Measurements from ENCODE around the gene CASKIN1.
"Not testable (repeated sequence)": the region's sequence is repeated elsewhere in the genome, so short reads cannot be mapped to it uniquely, and the experiment has no call there.

Gene CASKIN1

DNA sequence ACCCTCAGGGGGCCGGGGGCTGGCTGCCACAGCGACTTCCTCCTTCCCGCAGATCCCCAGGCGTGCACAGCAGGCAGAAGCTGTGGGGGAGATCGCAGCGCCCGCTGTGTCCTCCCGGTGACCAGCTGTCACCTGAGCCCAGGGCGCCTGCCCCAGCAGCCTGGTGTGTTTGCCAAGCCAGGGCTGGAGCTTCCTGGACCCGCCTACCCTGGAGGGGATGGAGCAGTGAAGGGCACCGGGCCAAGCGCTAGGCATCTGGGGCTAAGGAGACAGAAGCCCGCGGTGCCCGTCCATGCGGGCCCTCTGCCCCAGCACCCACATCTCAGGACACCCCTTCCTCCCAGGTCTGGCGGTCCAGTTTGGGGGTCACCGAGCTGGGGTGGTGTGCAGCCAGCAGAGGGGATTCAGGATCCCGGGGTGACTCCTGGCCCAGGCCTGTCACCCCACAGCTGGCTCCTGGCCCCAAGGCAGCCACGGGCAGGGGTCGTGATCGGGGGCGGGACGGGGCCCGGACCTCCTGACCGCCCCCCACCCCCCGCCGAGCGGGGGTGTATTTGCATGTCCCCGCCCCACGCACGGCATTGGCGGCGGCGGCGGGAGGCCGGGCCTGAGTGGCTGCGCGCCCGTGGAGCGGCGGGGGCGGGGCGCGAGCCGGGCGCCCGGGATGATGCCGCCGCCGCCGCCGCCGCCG is 48.3 kb downstream of the CASKIN1 start, which contains the start of gene RAB26:
RAB26 (plus strand) TSS at position 645 of the 691 bp plus-strand sequence. CDS start 159 bp downstream, outside the sequence.
- peak within 1 kb of the TSS; percentile 70 for H3K4me3 ChIP-seq
- TF ChIP-seq, protein P1, sequence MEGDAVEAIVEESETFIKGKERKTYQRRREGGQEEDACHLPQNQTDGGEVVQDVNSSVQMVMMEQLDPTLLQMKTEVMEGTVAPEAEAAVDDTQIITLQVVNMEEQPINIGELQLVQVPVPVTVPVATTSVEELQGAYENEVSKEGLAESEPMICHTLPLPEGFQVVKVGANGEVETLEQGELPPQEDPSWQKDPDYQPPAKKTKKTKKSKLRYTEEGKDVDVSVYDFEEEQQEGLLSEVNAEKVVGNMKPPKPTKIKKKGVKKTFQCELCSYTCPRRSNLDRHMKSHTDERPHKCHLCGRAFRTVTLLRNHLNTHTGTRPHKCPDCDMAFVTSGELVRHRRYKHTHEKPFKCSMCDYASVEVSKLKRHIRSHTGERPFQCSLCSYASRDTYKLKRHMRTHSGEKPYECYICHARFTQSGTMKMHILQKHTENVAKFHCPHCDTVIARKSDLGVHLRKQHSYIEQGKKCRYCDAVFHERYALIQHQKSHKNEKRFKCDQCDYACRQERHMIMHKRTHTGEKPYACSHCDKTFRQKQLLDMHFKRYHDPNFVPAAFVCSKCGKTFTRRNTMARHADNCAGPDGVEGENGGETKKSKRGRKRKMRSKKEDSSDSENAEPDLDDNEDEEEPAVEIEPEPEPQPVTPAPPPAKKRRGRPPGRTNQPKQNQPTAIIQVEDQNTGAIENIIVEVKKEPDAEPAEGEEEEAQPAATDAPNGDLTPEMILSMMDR (IDR thresholded peaks at IDR 0.05) = no peak
- H3K27ac ChIP-seq = peak within 1 kb of the TSS; percentile 47 to 70
- no peak for DNase-seq (ENCODE audit: low spot score)

DNA sequence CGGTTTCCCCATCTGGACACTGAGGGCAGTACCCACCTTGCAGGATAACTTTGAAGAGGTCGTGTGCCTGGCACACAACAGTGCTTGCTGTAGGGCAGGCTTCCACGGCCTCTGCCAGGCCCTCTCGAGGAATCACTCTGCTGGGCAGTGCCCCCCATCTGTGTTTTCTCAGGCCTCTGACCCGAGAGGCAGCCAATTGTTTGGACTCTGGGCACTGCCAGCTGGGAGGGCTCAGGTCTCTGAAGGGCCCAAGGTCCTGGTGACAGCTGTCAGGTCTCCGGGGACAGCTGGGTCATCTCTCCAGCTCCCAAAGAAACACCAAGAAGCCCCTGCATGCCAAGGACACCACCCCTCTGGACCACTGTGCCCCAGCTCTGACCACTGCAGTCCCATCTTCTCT is 49.0 kb downstream of the CASKIN1 start:
- Histone ChIP-seq H3K4me3 (no peak overlapping the region), H3K27ac (peak overlapping the region; percentile 47 to 70)
- no peak for DNase-seq (ENCODE audit: low spot score)
- TF ChIP-seq, protein P1 (IDR thresholded peaks at IDR 0.05) = no peak

DNA sequence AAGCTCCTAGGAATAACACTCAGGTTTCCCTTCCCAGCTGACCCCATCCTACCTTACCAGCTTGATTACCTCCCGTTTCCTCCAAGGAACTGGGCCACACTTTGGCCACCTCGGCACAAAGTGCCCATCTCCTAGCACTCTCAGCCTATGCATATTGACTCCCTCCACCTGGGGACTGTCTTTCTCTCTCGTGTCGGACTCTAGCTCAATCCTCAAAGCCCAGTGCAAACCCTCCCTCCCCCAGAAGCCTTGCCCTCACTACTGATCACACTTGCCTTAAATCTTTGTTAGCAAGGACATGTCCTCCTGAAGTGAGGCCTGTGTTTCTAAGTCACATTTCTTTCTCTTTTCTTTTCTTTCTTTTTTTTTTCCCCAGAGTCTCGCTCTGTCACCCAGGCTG is 50.6 kb downstream of the CASKIN1 start:
- DNase-seq (ENCODE audit: low spot score) = no peak
- Histone ChIP-seq H3K27ac (no peak overlapping the region), H3K4me3 (no peak overlapping the region)
- TF ChIP-seq, protein P1 (IDR thresholded peaks at IDR 0.05) = no peak

DNA sequence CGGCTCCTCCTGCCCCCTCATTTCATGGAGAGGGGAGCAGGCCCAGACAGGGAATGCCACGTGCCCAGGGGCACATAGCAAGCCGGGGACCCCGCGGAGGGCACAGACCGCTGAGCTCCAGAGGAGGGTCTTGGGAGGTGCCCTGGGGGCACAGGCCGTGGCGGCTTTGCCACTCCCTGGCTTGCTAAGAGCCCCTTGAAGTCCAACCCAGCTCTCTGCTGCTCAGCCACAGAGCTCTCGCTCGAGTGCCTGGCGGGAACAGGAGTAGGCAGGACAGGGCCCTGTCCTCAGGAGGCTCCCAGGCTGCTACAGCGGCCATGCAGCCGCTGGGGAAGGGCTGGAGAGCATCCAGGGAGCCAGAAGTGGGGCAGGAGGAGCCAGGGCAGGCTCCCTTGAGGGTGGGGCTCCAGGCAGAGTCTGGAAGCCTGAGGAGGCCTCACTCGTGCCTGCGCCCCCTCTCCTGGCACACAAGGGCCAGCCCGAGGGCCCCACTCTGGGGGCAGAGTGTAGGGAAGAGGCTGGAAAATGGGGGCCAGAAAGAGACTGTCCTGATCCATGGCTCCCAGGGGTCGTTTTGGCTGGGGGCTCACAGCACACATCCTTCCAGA is 52.4 kb downstream of the CASKIN1 start:
- DNase-seq (ENCODE audit: low spot score) = no peak
- Histone ChIP-seq H3K4me3 (no peak overlapping the region), H3K27ac (no peak overlapping the region)
- TF ChIP-seq, protein P1 (IDR thresholded peaks at IDR 0.05) = no peak

DNA sequence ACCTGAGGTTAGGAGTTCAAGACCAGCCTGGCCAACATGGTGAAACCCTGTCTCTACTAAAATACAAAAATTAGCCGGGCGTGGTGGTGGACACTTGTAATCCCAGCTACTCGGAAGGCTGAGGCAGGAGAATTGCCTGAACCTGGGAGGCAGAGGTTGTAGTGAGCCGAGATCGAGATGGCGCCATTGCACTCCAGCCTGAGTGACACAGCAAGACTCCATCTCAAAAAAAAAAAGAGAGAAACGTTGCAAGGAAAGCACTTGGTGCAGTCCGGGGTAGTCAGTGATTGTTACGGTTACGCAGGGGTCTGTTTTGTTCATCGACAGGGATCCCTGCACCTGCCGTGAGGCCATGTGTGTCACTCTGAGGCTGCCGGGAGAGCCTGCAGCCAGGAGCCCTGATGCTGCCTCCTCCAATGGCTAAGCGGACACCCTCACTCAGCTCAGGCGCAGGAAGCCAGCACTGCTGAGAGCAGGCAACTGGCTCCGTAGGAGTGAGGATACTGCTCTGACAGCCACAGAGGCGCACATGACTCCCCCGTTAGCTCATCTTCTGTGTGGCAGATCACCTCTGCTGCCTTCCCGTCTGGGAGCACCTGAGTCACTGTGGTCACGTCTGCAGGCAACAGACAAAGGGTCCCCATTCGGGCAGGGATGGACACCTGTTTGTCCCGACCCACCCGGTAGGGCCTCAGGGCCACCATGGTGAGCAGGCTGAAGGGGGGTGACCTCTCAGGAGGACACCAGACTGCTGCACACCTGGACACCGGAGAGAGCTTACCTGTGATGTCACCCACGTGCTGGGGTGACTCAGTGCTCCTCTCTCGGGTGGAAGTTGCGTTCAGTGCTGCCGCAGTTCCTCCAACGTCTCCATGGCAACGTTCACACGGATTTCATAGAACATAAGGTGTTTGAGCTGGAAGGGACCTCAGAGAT is 53.2 kb downstream of the CASKIN1 start:
- Histone ChIP-seq H3K4me3 (no peak overlapping the region), H3K27ac (no peak overlapping the region)
- no peak for DNase-seq (ENCODE audit: low spot score)
- TF ChIP-seq, protein P1 (IDR thresholded peaks at IDR 0.05) = no peak

DNA sequence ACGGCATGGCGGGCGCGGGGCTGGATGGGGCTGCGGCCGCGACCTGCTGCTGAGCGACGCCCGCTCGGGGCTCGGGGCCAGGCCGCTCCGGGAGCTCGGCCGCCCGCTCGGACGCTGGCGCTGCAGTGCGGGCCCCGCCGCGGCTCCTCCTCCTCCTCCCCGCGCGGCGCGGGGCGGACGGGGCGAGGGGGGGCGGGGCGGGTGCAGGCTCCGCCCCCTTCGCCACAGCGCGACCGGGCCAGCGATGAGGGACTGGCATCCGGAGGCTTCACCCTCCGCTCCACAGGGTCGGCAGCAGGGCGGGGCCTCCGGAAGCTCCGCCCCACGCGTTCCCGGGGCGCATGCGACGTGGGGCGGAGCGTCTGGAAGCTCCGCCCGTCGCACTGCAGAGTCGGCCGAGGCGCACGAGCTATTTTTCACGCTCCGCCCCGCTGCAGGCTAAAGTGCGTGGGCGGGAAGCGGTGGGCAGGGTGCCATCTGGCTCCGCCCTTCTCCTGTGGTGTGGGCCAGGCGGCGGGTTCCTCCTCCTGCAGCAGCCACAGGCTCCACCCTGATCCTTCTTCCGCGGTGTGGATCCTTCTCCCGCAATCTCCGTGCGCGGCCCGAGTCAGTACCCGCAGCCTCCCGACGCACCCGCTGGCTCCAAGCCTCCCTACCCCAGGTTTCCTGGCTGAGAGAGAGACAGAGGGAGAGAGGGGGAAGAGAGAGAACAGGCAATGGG is 60.5 kb downstream of the CASKIN1 start, which contains the start of gene PKD1:
PKD1 (minus strand) TSS at position 129 of the 721 bp plus-strand sequence. CDS start 209 bp downstream, outside the sequence.
- Histone ChIP-seq H3K27ac (peak within 1 kb of the TSS; percentile 79 to 95), H3K4me3 (peak within 1 kb of the TSS; percentile 78)
- peak; percentile 91 for DNase-seq (ENCODE audit: low spot score)

DNA sequence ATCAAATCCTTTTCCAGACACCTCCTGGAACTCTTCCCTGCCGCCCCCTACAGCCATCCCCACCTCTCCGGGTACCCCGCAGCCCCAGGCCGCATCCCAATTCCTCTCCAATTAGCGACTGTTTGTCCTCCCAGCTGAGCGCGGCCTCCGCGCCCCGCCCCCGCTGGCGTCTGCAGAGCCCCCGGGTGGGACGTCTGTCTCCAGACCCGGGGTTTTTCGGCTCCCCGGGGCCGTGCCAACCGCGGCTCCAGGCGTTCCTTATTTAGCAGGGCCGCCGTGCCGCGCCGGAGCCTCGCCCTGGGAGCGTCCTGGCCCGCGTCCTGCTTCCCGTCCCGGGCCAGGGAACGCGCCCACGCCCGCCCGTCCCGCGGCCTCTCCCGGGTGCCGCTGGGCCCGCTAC is 61.3 kb downstream of the CASKIN1 start:
- Histone ChIP-seq H3K4me3 (peak overlapping the region; percentile 78), H3K27ac (peak overlapping the region; percentile 79 to 95)
- not testable (repeated sequence) for DNase-seq (ENCODE audit: low spot score)

DNA sequence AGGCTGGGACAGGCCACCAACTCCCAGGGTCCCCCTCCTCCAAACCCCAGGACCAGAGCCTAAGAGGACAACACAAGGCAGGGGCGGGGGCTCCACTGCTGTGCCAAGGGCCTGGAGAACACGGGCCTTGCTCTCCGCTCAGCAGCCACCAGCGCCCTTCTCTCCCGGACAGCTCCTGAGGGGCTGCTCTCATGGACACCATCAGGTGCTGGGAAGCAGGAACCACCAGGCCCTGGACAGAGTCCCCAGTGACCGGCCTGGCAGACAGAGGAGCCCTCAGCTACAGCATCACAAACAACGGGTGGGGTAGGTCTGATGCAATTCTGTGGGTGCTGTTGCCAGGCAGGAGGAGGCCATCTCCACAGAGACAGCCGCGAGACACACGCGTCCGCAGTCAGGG is 62.6 kb downstream of the CASKIN1 start:
- not testable (repeated sequence) for DNase-seq (ENCODE audit: low spot score)
- Histone ChIP-seq H3K4me3 (peak overlapping the region; percentile 61), H3K27ac (peak overlapping the region; percentile 67 to 76)

DNA sequence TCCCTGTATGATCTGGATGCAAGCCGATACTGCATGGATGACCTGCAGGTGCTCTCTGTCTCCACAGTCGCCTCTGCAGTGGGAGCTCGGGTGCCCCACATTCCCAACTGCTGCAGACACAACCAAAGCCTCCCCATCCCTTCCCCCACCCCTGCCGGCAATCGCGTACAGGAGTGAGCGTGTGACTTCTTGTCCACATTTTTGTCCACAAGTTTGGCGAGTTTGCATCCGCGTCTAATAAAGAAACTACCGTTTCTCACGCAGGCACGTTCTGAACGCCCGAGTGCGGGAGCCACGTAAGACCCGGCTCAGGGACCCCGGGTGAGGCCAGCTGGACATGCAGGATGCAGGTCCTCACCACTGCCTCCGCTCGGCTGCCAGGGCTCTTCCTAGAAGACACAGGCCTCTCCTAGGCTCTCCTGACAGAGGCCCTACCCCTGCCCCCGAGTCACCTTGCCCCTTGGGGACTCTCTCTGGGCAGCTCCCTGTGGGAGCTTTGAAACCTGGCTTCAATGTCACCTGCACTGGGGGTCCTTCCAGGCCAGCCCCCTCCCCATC is 66.4 kb downstream of the CASKIN1 start:
- H3K4me3 ChIP-seq; DNase-seq (ENCODE audit: low spot score): not testable (repeated sequence)
- H3K27ac ChIP-seq = peak overlapping the region in 1 of 2 donors; percentile 28

DNA sequence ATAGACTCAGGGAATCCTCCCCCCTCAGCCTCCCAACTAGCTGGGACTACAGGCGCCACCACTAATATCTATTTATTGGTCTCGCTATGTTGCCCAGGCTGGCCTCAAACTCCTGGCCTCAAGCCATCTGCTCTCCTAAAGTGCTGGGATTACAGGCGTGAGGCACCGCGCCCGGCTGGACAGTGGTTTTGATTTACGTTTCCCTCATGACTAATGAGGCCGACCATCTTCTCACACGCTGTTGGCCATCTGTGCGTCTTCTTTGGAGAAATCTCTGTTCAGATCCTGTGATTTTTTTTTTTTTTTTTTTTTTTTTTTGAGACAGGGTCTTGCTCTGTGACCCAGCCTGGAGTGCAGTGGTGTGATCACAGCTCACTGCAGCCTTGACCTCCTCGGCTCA is 67.2 kb downstream of the CASKIN1 start:
- not testable (repeated sequence) for H3K27ac ChIP-seq; DNase-seq (ENCODE audit: low spot score); H3K4me3 ChIP-seq

DNA sequence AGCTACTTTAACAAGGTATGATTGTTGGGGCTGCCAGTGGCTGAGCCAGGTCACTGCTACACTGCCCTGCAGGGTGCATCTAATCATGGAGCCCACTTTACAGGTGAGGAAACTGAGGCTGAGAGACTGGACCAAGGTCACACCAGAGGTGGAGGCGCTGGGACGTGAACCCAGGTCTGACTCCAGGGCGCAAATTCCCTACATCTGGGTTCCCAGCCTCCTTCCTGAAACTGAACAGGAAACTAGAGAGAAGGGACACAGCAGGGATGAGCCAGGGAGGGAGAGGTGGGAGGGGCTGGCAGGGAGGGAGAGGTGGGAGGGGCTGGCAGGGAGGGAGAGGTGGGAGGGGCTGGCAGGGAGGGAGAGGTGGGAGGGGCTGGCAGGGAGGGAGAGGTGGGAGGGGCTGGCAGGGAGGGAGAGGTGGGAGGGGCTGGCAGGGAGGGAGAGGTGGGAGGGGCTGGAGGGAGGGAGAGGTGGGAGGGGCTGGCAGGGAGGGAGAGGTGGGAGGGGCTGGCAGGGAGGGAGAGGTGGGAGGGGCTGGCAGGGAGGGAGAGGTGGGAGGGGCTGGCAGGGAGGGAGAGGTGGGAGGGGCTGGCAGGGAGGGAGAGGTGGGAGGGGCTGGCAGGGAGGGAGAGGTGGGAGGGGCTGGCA is 68.7 kb downstream of the CASKIN1 start:
- H3K4me3 ChIP-seq = peak overlapping the region; percentile 68
- peak overlapping the region; percentile 98 to 99 for H3K27ac ChIP-seq
- DNase-seq (ENCODE audit: low spot score) = not testable (repeated sequence)
